IPS DF 4.7 (cell line): ENCODE data around the gene PPA2.

ENCODE experiments used
- DNase-seq: peaks from one replicate; pipeline ENCODE4 v3.0.0-alpha.2; 2013; ENCODE audit warnings: low spot score; ENCODE audit errors: extremely low read depth

The PPA2 gene

GRCh38 chr4:105399532-105400161 is 74.2 kb downstream of the PPA2 start:
- no peak for DNase-seq

- DNase-seq: no peak
Measured at GRCh38 chr4:105392858-105393257, 81.0 kb downstream of the PPA2 start.

GRCh38 chr4:105389167-105389566 is 84.7 kb downstream of the PPA2 start:
- no peak for DNase-seq

- no peak for DNase-seq
Measured at GRCh38 chr4:105387466-105387865, 86.4 kb downstream of the PPA2 start.

- DNase-seq: no peak
Measured at GRCh38 chr4:105386012-105386411, 87.8 kb downstream of the PPA2 start.

GRCh38 chr4:105374071-105374470 is 99.8 kb downstream of the PPA2 start:
- DNase-seq: no peak

GRCh38 chr4:105373324-105373723 is 100.5 kb downstream of the PPA2 start:
- no peak for DNase-seq

GRCh38 chr4:105369988-105370387 is 103.9 kb downstream of the PPA2 start:
- no peak for DNase-seq

- no peak for DNase-seq
Measured at GRCh38 chr4:105361053-105361452, 112.8 kb downstream of the PPA2 start.

GRCh38 chr4:105357258-105357980 is 116.4 kb downstream of the PPA2 start:
- DNase-seq: no peak

GRCh38 chr4:105356194-105356593 is 117.7 kb downstream of the PPA2 start:
- DNase-seq: no peak

- no peak for DNase-seq
Measured at GRCh38 chr4:105352826-105353225, 121.0 kb downstream of the PPA2 start.

GRCh38 chr4:105351861-105352260 is 122.0 kb downstream of the PPA2 start:
- DNase-seq: no peak

- no peak for DNase-seq
Measured at GRCh38 chr4:105350859-105351490, 122.9 kb downstream of the PPA2 start.

GRCh38 chr4:105348719-105349118 is 125.1 kb downstream of the PPA2 start:
- no peak for DNase-seq

- no peak for DNase-seq
Measured at GRCh38 chr4:105346869-105347268, 127.0 kb downstream of the PPA2 start.

GRCh38 chr4:105345838-105346237 is 128.0 kb downstream of the PPA2 start:
- no peak for DNase-seq

GRCh38 chr4:105345358-105345757 is 128.5 kb downstream of the PPA2 start:
- DNase-seq: no peak

- DNase-seq: no peak
Measured at GRCh38 chr4:105344141-105344540, 129.7 kb downstream of the PPA2 start.

GRCh38 chr4:105343146-105343931 is 130.5 kb downstream of the PPA2 start:
- no peak for DNase-seq

- no peak for DNase-seq
Measured at GRCh38 chr4:105329081-105329480, 144.8 kb downstream of the PPA2 start.

- DNase-seq: no peak
Measured at GRCh38 chr4:105327956-105328355, 145.9 kb downstream of the PPA2 start.
